HG03108 (cell line): Measurements from ENCODE around the gene THEMIS.
"Not testable (repeated sequence)": the region's sequence is repeated elsewhere in the genome, so short reads cannot be mapped to it uniquely, and the experiment has no call there.

Experiments
- ATAC-seq: cut with Tn5 transposase; IDR thresholded peaks from one replicate; pipeline ENCODE4 v1.9.1; 2021; ENCODE audit warnings: moderate library complexity; ENCODE audit not compliant: unreplicated experiment

THEMIS gene

DNA sequence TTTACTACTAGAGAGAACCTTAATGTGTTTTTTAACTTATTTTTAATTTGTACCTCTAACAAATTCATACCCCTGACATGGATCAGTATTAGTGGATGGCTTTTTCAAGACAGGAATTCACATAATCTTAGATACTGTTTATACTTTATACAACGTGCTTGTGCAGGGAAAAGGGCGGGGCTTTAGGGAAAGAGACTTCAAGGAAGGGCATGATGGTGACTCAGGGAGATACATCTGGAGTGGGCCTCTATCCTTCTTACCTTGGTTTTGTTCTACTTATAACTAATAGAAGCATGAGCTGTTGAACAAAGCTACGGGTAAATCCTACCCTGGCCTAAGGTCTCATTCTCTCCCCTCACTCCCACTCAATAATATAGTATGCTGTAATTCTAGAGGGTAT is 163.1 kb downstream of the THEMIS start:
- ATAC-seq, result no peak

DNA sequence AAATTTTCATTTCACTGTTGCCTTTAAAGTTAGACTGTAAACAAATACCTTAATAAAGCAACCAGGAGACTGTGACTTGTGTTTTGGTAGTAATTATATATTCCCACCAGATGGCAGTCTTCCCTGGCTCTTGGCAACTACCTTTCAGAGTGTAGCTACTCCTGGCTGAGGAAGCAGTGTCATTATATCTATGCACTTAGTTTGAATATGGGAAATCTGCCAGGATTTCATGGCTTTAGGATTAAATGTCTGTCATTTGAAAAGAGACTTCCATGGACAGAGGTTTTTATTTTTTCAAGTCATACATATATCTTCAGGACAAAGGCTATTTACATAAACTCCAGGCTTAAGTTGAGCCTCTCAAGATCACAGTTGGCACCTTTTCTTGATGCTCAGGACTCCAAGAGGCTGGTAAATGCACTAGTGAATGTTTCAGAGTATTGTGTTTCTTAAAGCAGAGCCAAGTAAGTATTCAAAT is 163.8 kb downstream of the THEMIS start:
- ATAC-seq, result peak; percentile 78

DNA sequence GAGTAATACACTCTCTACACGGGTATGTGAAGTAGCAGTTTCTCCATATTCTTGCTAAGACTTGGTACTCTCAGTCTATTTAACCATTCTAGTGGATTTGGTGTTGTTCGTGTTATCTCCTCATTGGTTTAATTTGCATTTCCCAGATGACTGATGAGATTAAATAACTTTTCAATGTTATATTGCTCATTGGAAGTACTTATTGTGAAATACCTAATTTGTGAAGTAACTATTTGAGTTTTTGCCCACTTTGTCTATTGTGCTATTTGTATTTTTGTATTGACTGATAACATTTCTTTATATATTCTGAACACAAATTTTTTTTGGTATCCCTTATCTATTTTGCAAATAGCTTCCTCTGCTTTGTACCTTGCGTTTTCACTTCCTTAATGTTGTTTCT is 167.9 kb downstream of the THEMIS start:
- no peak for ATAC-seq

DNA sequence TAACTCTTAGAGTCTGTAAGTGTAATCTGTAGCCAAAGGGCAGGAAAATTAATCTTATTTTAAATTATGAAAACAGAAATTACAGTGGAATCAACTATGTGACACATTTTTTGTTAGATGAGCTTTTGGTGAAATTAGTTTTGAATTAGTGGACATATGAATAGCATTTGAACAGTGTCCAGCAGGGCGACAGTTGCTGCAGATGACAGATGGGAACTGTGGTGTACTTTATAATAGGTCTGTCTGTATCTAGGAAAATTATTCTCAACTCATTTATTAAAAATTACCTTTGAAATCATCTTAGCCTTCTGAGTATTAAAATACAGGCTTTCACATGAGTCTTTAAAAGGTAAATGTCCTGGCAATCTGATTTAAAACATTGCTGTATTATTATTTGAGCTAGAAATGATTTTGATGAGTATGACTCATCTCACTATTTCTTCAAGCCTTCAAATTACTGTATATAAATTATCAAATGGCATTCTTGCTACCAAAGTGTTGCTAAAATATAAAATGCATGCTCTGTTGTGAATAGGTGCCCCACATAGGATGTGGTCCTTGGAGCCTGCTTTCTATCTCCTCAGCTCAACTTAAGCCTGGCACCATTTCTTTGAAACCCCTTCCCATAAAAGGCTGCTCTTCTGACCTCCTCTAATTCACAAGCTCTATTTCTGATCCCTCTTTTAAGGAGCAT is 173.5 kb downstream of the THEMIS start:
- no peak for ATAC-seq

DNA sequence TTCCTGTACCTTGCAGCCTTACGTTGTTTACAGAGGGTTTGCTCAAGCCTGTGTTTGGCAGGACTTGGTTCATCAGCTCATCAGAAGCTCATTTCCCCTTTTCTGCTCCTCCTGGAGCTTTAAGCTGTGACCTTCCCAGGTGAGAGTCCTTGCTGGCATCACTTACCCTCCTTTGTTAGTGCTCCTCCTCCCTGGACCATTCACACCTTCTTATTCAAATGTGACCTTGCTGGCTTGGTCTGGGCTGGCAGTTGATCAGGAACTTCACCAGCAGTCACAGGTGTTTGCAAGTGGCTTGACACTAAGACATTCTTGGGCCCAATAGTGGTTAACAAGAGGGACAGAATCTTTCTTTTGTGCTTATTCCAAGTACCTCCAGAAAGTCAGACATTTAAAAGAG is 175.0 kb downstream of the THEMIS start:
- no peak for ATAC-seq

DNA sequence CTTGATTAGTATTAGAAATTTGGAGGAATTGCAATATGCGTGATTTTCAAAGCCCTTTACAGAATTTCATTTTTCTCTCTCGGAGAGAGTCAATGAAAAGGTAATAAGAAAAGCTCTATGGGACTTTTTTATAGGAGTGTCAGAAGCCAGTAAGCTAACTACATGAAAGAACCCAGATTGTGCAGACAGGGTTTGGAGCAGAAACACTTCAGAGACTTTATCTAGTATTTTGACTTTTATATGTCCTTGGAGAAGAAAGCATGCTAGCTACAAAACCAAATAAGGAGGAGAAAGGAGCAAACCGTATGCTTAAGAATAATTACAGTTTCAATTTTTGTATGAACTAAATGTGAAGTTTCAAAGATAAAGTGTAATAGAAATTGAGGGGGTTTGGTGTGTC is 182.2 kb downstream of the THEMIS start:
- no peak for ATAC-seq

DNA sequence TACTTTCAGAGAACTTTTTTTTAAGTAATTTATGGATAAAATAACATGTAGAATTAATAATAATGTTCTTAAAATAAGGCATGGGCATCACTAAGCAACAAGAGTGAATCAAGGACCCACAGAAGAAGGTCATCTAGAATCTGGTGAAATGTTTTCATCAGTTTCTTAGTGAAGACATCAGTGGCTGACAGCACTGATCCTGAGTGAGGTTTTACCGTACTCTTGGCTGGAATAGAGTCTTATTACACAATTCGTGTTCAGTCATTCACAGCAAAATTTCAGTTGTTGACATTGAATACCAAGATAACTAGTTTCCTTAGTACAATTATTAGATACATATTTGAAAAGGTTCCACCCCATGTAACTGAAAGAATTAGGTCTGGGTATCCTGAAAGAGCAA is 183.5 kb downstream of the THEMIS start:
- no peak for ATAC-seq

DNA sequence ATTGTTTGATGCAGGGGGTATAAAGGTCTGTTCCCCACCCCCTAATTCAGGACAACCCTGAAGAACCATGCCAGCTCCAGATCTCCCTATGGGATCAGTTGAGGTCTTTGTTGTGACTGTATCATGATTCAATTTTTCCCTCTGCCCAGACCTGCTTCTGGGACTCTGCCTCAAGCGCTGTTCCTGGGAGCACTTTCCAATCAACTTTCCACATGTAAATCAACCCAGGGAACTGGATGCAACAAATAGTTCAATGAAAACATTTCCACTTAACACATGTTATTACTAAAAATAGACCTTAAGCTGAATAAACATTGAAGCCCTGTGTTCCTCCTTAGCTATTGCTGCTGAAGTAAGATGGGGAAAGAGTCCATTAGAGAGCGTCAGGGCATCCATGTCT is 184.4 kb downstream of the THEMIS start:
- no peak for ATAC-seq

DNA sequence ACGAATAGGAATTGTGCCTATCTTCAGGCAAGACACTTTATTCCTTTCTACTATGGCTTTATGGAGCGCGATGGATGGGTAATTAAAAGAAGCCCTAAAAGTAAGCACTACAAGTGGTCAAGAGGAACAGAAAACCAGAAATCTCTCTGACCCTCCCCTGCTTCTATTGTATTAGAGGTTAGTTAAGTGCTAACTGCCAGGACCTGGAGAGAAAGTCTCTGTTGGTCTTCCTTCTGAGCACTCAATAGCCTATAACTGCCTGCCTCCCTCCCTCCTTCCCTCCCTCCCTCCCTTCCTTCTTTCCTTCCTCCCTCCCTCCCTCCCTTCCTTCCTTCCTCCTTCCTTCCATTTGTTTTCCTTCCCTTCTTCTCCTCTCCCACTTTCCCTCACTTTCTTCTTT is 190.2 kb downstream of the THEMIS start:
- ATAC-seq, result no peak

DNA sequence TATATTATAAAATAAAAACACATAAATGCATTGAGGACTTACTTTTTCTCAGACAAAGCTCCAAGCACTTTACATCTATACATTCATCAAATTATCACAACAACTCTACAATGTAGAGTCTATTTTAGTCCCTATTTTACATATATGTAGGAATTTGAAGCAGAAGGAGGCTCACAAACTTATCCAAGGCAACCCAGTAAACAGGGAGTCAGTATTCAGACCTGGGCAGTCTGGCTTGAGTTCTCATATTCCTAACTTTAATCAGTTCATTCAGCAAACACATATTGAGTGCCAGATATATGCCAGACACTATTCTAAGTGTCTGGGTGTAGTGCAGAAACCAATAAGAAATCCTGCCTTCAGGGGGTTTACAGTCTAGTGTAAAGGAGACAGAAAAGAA is 194.6 kb downstream of the THEMIS start:
- ATAC-seq, result no peak

DNA sequence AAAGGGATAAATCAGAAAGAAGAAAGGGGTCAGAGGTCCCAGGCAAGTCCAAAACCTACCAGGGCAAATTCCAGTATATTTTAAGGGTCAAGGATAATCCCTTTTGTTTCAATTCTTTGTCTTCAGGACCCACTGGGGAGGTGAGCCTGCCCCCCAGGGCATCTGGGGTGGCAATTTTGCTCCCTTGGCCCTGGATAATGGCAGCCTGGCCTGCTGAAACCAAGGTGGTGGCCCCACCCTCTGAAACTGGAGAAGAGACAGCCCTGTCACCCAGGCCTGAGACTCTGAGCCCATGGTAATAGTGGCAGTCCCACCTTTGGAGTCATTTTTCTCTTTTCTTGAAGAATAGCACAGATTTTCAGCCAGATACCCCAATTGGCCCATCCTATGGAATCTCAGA is 205.8 kb downstream of the THEMIS start:
- no peak for ATAC-seq

DNA sequence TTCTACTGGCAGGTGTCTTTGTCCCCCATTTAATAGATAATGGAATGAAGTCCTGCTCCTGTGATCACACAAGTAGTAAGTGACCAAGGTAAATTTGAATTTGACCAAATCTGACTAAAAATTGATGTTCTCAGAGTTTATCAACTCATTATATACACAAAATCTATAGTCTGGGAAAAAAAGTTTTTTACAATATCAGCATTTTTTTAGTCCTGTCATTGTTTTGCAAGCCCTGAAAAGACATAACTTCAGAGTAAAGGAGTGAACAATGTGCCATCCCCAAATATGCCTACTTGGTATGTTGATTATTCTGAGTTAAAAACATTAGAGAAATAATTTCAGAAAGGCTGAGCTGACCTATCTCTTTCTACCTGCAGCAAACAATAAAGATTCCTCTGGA is 209.7 kb downstream of the THEMIS start:
- no peak for ATAC-seq

DNA sequence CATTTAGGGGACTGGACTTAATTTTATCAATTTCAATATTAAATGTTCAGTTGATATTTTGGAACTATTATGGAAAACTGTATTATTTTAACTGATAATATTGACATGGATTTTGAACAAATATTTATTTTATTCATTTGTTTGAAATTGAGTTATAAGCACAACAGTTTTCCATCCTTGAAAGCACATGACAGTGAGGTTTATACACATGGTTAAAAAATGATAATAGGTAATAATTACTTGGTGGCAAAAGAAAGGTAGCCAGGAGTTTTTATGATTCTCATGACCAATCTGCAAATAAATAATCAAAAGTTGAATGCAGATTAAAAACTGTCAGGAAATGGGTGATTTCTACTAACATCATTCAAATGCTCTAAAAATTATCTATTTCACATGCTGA is 210.3 kb downstream of the THEMIS start:
- ATAC-seq, result no peak

DNA sequence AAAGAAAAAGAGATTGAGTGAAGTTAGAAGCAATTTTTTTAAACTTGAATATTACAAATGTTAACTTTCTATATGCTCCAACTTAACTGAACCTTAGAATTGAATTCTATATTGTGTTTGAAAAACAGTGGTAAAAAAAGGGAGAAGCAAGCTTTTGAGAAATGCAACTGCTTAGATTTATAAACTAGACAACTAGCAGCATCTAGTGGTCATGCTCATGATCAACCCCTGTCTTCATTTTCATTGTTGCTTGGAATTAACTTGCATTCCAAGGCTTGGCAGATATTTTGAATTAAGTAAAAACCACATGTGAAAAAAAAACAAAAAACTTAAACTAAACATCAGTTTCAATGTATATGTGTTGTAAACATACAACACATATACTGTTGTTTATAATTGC is 210.8 kb downstream of the THEMIS start:
- no peak for ATAC-seq

DNA sequence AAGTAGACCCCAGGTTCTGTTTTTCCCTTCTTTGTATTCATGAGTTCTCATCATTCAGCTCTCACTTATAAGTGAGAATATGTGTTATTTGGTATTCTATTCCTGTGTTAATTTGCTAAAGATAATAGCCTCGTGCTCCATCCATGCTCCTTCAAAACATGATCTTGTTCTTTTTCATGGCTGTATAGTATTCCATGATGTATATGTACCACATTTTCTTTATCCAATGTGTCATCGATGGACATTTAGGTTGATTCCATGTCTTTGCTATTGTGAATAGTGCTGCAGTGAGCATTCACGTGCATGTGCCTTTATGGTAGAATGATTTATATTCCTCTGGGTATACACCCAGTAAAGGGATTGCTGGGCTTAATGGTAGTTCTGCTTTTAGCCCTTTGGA is 213.4 kb downstream of the THEMIS start:
- not testable (repeated sequence) for ATAC-seq

DNA sequence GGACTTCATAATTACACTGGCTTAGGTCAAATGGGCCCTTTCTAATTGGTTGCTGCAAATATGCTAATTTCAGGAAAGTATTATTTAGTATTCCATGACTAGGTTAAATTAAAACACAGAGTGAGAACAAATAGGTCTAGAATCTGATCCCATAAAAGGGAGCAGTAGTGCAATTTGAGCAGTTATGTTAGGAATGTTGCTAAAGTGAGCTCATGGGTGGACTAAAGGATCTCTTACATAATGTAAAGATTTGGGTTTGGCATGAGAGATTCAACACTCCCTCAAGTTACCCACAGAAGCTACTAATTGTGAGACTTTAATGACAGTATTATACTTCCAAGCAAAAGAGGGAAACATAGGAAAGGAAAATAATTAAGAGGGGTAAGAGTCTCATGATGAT is 214.8 kb downstream of the THEMIS start:
- no peak for ATAC-seq

DNA sequence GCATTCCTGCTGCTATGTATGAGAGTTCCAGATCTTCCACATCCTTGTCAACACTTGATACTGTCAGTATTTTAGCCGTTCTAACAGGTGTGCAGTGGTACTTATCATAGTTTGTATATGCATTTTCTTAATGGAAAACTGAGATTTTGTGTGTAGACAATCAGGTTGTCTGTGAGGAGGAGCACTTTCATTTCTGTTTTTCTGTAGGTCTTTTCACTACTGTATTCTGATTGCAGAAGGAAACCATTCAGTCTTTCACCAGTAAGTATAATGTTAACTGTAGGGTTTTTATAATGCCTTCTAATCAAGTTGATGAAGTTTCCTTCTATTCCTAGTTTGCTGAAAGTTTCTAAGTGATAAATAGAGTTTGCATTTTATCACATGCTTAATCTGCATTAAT is 216.4 kb downstream of the THEMIS start:
- no peak for ATAC-seq
